Right ventricle myocardium superior (tissue), 1 donor: ENCODE measurements around the gene MCF2L. TPM values are rescaled to one million over a fixed set of nuclear protein-coding genes. Genes with fewer than 3 reads are reported as not detected.
"Not testable (repeated sequence)": the region's sequence is repeated elsewhere in the genome, so short reads cannot be mapped to it uniquely, and the experiment has no call there.

Experiments used
- ATAC-seq: fragments of 200-7000 bp; cut with Tn5 transposase; one replicate; pipeline ENCODE4 v1.9.1; 2020; ENCODE audit warnings: mild to moderate bottlenecking; ENCODE audit not compliant: poor library complexity
- DNase-seq: peaks from one replicate; pipeline ENCODE4 v3.0.0-alpha.2; 2020
- intact Hi-C: fragments of 100-400 bp; cut with DNase I; formaldehyde crosslinking; loops from one replicate; pipeline ENCODE4 v1.11.2; 2022
- total RNA-seq: library from RNA; stranded (reverse); fragmentation: NEBNext Ultra II Directional; extraction: Animal tissue kit (Norgen Biotek cat#: 25700); gene quantifications from one replicate; pipeline ENCODE4 v1.2.1, GENCODE V29; 2021
- donor health status: DM: no; HTN: yes; CAD: no; lungs with severe emphysema.

MCF2L gene
- total RNA-seq, 1 donor from 2014 or later = 38.1 TPM

DNA sequence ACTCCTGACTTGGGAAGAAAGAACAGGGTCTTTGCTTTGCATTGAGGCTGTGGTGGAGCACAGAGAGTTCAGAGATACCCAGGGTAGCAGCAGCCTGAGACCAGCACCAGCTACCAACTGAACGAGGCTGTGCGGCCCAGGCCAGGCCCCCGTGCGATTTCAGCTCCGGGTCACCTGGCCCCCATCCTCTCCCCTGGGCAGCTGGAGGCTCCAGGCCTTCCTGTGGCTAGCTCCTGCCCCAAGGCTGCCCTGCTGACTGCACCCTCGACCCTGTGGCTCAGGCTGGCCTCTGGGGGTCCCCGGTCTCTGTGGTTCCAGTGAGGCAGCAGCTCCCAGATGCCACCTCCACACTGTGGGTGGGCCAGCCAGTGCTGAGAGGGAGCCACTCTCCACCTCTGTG is 52.8 kb downstream of the MCF2L start:
- intact Hi-C loops = no loop called here
- DNase-seq (no peak), ATAC-seq (no peak)

DNA sequence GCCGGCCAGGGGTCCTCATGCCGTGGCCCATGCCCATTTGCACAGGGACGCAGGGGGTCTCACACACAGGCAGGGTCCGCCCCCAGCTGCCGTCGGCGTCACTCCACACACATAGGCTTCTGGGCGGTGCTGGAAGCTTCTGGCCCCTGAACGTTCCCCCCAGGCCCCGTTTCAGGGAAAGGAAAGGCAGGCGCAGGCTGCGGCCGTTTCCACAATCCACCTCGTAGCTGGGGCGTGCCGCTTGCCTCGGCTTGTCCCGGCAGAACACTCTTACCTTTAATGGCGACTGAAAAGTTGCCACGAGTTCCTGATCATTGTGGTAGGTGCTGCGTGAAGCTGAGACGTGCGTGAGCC is 53.4 kb downstream of the MCF2L start:
- DNase-seq (no peak), ATAC-seq (no peak)
- intact Hi-C loops = no loop called here

DNA sequence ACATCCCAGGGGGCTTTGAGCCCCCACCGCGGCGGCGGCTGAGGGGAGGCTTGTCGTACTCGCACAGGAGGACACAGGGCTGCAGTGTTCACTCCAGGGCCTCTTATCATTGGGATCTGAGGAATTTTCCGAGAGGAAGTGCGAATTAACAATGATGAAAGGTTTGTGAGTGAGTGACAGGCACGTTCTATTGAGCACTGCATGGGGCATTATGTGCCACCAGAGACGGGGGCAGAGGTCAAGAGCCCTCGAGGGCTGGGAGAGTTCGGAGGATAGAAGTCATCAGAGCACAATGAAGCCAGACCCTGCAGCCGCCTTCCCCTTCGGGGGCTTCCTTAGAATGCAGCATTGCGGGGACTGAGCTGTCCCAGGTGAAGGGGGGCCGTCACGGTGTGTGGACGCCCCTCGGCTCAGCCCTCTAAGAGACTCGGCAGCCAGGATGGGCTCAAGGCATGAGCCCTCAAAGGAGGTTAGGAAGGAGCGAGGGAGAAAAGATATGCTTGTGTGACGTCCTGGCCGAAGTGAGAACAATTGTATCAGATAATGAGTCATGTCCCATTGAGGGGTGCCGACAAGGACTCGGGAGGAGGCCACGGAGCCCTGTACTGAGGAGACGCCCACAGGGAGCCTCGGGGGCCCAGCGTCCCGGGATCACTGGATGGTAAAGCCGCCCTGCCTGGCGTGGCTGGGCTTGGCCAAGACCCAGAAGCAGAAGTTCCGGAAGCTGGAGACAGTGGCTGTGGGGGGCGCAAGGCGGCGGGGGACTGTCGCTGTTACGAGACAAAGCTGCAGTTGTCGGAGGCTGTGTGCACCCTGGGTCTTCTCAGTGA is 53.9 kb downstream of the MCF2L start:
- ATAC-seq (no peak), DNase-seq (no peak)
- intact Hi-C loops = no loop called here

DNA sequence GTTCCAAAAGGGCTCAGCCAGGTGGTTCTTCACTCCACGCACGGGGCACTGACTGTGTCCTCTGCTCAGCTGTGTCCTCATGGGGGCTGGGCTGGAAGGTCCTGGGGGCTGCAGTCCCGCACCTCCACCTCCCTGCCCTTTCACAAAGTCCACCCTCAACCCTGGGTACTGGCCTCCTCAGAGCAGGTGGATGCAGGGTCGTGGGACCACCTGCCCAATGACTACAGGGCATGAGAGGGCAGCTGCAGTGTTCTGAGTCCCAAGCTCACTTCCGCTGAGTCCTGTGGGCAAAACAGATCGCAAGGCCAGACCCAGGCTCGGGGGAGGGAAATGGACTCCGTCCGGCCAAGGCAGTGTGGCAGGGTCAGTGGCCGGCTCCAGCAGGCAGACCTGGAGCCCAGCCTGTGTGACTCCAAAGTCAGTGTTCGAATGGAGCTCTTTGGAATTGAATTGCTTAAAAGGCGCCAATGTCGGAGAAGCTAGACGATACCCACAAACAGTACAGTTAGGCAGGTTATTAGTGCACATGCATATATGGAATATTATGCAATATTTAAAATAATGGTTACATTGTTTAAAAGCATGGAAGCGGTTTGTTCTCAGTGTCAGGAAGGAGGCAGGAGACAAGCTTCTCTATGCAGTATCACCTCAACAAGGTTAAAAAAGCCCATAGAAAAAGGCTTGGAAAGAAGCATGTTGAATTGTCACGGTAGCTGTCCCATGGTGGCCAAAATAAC is 54.8 kb downstream of the MCF2L start:
- intact Hi-C loops = no loop called here
- DNase-seq (no peak), ATAC-seq (no peak)

DNA sequence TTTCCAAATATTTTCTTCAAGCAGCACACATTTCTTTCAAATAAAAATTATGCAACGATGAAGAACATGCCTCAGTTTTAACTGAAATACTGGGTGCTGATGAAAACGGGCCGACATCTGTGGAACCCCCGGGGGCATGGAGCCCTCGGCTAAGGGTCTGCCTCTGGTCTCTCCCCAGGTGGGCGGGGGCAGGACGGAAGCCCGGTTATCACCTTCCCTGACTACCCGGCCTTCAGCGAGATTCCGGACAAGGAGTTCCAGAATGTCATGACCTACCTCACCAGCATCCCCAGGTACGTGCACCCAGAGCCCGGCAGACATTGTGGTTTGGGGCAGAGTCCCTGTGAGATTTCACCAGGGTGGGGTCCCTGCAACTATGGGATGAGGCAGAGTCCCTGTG is 55.5 kb downstream of the MCF2L start:
- intact Hi-C loops = no loop called here
- ATAC-seq (no peak), DNase-seq (no peak)

DNA sequence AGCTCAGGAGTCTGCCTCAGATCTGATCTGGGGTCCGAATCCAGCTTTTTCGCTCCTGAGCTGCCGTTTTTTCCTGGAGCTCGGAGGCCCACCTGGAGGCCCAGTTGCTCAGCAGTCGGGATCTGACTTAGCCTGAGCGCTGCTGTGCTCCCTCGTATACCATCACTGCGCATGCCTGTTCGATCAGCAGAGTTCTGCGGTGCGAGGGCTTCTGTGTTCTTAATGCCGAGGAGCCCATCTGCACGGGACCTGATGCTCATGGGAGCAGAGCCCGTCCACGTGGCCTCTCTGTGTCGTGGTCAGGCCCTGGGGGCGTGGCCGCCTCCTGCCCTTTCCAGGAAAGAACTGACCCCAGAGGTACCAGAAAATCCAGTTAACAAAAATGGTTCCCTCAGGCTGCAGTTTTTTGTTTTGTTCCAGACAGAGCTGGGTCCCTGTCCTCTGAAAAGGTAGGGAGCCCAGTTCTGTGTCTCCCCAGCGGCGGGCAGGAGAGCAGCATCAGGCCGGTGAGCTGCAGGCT is 57.4 kb downstream of the MCF2L start:
- no peak for ATAC-seq
- DNase-seq = no peak
- intact Hi-C loops = no loop called here

DNA sequence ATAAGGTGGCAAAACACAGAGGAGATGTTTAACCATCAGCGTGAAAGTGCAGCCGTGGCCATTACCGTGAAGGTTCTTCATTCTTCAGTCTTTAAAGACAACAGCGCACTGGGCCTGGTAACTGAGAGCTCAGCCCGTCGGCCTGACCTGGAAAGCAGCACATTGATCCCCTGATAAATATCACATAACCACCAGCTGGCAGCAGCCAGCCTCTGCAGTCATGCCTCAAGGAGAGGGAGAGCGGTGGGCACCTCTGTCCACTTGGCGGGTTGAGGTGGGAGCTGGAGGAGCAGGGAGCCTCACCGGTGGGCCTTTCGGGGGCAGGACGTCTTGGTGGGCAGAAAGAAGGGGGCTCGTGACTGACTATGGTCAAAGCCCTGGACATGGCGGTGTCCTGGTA is 58.1 kb downstream of the MCF2L start:
- DNase-seq (no peak), ATAC-seq (no peak)
- intact Hi-C loops = no loop called here

DNA sequence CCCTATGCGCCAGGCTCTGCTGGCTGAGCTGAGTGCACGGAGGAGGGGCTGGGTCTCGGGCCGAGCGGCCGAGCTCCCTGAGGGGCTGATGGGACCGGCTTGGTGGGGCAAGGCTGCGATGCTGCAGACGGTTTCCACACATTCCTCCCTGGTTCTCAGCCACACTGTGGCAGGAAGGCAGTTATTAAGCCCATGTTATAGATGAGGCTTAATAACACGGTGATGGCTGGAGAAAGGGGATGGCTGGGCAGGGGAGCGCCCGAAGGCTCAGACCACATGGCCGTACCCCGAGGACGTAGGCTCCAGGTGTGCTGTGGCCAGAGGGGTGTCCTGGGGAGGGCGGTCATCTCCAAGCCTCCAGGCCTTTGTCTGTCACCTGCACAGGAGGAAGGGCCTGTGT is 58.6 kb downstream of the MCF2L start:
- intact Hi-C loops = no loop called here
- no peak for DNase-seq
- ATAC-seq = no peak

DNA sequence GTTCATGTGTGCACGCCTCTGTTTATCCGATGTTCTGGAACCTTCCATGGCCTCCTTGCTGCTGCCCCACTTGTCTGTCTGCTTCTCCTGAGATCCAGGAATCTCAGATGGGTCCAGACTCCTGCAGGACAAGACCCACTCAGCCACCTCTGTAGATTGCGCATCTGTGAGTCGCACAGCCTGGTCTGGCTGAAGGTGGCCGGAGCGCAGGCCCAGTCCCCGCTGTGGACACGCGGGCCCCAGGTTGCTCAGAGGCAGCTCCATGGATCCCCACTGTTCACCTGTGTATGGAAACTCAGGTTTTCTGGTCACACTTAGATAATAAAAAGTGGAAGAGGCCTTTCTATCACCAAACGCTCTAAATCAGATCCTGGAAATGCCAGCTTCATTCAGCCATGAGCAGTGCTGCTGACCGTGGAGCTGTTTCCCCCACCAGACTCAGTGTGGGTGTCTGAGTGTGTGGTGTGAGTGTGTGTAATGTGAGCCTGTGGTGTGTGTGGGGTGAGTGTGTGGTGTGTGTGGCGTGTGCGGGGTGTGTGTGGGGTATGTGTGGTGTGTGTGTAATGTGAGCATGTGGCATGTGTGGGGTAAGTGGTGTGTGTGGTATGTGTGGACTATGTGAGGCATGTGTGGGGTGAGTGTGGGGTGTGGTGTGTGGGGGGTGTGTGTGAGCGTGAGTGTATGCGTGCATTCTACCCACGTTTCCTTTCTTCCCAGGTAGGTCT is 59.5 kb downstream of the MCF2L start:
- no peak for ATAC-seq

DNA sequence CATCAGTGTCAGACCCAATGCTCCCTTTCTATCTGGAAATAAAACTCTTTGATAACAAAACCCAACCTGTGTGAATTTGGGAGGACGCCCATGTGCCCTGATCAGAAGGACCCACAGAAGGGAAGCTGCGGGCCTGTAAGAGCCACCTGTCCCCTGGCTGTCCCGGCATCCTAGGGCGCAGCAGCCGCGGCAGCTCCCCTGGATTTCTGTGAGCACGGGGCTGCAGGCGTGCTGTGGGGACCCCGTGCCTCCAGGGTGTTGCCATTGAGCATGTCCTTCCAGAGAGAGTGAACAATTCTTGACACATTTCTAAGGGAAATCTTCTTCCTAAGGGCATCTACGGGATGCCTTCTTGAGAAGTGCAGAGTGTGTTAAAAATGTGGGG is 60.0 kb downstream of the MCF2L start:
- no peak for DNase-seq
- intact Hi-C loops = no loop called here
- ATAC-seq = no peak

More for the DNA sequence above, 59.5 kb downstream of the MCF2L start:
- no peak for DNase-seq
- intact Hi-C loops = no loop called here

DNA sequence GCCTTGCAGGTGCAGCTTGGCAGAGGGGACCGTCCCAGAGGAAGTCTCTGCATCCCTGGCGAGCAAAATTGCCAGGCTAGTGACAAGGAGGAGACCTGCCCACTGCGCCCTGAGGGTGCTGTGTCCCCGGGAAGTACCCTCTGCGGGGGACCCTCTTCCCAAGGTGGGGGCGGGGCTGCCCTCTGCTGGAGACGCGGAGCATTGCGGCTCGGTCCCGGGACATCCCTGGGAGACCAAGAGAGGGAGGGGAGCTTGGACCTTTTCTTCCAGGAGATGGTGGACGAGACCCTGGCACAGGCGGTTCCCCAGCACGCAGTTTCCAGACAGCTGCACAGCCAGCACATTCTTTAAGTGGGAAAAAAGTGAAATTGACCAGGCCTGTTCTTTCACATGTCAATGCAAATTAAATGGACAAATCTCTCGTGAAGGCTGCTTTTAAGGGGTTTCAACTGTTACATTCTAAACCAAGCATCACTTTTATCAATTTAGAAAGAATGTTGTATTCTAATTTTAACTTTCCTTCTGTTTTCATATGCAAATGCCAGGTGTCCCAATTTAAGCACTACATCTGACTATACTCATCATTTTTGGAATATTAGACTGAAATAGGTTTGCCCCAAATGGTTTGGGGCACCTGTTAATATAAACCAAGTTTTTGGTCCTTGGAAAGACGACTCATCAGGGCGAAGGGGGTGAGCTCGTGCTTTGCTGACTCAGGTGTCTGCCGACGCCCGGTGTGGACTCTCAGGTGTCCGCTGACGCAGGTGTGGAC is 60.7 kb downstream of the MCF2L start:
- DNase-seq = no peak

DNA sequence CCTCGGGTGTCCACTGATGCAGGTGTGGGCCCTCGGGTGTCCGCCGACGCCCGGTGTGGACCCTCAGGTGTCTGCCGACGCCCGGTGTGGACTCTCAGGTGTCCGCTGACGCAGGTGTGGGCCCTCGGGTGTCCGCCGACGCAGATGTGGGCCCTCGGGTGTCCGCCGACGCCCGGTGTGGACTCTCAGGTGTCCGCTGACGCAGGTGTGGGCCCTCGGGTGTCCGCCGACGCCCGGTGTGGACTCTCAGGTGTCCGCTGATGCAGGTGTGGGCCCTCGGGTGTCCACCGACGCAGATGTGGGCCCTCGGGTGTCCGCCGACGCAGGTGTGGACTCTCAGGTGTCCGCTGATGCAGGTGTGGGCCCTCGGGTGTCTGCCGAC is 61.2 kb downstream of the MCF2L start:
- intact Hi-C loops = loop anchor here (5.0 to 10.0 kb wide), 2 partner anchors 85 to 192 kb away; no protein-coding TSS in a partner anchor
- ATAC-seq, DNase-seq: not testable (repeated sequence)

More for the DNA sequence above, 60.7 kb downstream of the MCF2L start:
- intact Hi-C loops = loop anchor here (5.0 to 10.0 kb wide), 2 partner anchors 85 to 193 kb away; no protein-coding TSS in a partner anchor
- peak; percentile 66 for ATAC-seq

DNA sequence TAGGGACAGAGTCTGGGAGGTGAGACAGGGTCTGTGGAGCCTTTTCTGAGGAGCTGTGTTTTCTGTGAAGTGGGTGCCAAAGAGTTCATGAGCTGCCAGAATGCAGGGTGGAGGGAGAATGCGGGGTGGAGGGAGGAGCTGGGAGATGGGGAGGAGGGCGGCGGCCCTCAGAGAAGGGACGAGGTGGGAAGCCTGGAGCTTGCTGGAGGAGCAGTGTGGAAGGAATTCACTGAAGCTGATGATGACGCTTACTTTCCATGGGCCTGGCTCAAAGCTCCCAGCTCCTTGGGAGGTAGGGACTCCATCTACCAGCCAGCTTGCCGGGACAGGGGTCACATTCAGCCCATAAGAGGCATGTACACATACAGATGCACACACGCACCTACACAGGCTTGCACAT is 62.5 kb downstream of the MCF2L start:
- no peak for ATAC-seq
- DNase-seq = no peak
- intact Hi-C loops = loop anchor here (5.0 to 10.0 kb wide), 2 partner anchors 87 to 191 kb away; no protein-coding TSS in a partner anchor

DNA sequence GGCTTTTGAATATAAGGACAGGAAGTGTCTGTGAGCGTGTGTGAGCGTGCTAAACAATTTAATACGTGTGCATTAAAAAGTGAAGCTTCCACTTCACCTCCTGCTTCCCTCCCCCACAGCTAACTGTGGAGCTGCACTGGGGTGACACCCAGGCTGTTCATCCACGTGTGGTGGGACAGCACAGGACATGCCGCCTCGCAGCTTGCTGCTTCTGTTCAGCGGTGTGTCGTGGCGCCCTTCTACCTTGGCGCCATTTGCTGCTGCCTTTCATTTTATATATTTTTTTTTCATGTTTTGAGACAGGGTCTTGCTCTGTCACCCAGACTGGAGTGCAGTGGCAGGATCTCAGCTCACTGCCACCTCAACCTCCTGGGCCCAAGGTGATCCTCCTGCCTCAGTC is 63.3 kb downstream of the MCF2L start:
- DNase-seq (no peak), ATAC-seq (no peak)
- intact Hi-C loops = loop anchor here (5.0 to 10.0 kb wide), 2 partner anchors 87 to 190 kb away; no protein-coding TSS in a partner anchor

DNA sequence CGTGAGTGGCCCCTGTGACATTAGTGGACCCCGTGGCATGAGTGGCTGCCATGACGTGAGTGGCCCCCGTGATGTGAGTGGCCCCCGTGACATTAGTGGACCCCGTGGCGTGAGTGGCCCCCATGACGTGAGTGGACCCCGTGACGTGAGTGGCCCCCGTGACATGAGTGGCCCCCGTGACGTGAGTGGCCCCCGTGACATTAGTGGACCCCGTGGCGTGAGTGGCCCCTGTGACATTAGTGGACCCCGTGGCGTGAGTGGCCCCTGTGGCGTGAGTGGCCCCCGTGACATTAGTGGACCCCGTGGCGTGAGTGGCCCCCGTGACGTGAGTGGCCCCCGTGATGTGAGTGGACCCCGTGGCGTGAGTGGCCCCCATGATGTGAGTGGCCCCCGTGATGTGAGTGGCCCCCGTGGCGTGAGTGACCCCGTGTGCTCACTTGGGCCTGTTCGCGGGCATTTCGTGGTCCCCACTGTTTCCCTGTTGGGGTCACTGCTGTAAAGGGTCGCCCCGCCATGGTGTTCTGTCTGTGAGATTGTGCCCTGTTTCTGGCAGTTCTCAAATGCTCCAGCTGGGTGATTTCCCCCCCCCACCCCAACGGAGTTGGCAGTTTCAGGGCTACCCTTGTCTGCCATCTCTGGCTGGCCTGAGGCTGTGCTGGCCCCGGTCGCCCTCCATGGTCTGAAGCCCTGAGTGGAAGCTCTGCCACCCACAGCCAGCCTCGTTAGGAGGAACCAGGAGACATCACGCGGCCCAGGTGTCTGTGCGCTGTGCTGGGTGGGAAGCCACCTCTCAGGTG is 64.2 kb downstream of the MCF2L start:
- DNase-seq = no peak
- intact Hi-C loops = loop anchor here (5.0 to 10.0 kb wide), 2 partner anchors 88 to 189 kb away; no protein-coding TSS in a partner anchor
- no peak for ATAC-seq

DNA sequence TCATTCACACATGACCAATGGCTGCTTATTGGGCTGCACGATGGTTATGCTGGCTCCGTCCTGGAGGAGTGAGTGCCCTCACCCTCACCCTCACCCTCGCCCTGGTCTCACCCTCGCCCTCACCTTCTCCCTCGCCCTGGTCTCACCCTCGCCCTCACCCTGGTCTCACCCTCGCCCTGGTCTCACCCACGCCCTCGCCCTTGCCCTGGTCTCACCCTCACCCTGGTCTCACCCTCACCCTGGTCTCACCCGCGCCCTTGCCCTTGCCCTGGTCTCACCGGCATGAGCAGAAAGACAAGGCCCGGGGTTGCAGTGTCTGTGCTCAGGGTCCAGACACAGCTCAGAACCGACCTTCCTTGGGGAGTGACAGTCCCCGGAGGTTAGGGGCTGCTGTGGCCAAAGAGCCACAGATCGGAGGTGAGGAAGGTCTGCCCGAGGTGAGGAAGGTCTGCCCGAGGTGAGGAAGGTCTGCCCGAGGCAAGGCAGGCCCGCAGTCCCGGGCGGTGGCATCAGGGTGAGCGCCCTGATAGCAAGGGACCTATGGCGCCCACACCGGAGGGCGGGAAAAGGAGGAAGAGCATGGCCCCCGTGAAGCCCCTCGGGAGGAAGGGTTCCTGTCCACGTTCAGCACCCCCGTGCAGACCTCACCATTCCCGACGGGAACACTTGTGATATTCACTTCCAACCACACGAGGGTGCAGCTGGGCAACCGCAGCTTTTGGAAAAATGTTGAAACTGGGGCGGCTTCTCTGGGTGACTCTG is 65.6 kb downstream of the MCF2L start:
- DNase-seq (no peak), ATAC-seq (peak; percentile 92)
- intact Hi-C loops = loop anchor here (5.0 to 10.0 kb wide), 2 partner anchors 90 to 188 kb away; no protein-coding TSS in a partner anchor
